Measurements from ENCODE around the gene PPP2R1B. TPM values are rescaled to one million over a fixed set of nuclear protein-coding genes. Genes with fewer than 3 reads are reported as not detected.
A peak's percentile ranks its signal among the peaks of the same experiment; 100 is the strongest.

Gene PPP2R1B
- total and polyA plus RNA-seq, 4 donors: 33.2 to 316 (median 52.5) TPM

- Histone ChIP-seq H3K4me1 (ENCODE audit: control insufficient read depth in 4 of 4, insufficient read depth in 4 of 4, low read length in 3 of 4) (peaks cover 0 to 15% (median 6%) of the 10 kb centered on the region in 4 donors), H3K27ac (ENCODE audit: low read depth in 1 of 2, low read length in 2 of 2) (no peak overlapping the region), H3K9me3 (ENCODE audit: control insufficient read depth in 4 of 4, low read length in 3 of 4) (no peaks in the 10 kb centered on the region), H3K27me3 (ENCODE audit: control insufficient read depth in 4 of 4, insufficient read depth in 4 of 4, low read length in 3 of 4) (no peaks in the 10 kb centered on the region), H3K36me3 (ENCODE audit: control insufficient read depth in 4 of 4, insufficient read depth in 3 of 4, low read depth in 1 of 4, low read length in 3 of 4) (peaks cover 8 to 69% (median 61%) of the 10 kb centered on the region in 4 donors), H3K9ac (ENCODE audit: low read depth in 1 of 2, low read length in 2 of 2) (no peak overlapping the region), H3K4me3 (ENCODE audit: low read depth in 1 of 3, low read length in 3 of 3) (no peak overlapping the region)
- WGBS: over 99% methylated on average over 2 of the region's 2 CpGs
- no peak for DNase-seq (ENCODE audit: low spot score)
- TF ChIP-seq YY1 (IDR thresholded peaks at IDR 0.05) (no peak), JUND (IDR thresholded peaks at IDR 0.05) (no peak), HNF4A (conservative IDR thresholded peaks at IDR 0.05) (no peak), ATF3 (IDR thresholded peaks at IDR 0.05) (no peak), REST (IDR thresholded peaks at IDR 0.05) (no peak), RXRA (IDR thresholded peaks at IDR 0.05) (no peak), FOXA2 (IDR thresholded peaks at IDR 0.05) (no peak)
Measured at GRCh38 chr11:111743700-111744099, 22.5 kb downstream of the PPP2R1B start.

- Histone ChIP-seq H3K9ac (ENCODE audit: low read depth in 1 of 2, low read length in 2 of 2) (no peak overlapping the region), H3K27ac (ENCODE audit: low read depth in 1 of 2, low read length in 2 of 2) (no peak overlapping the region), H3K27me3 (ENCODE audit: control insufficient read depth in 4 of 4, insufficient read depth in 4 of 4, low read length in 3 of 4) (no peaks in the 10 kb centered on the region), H3K36me3 (ENCODE audit: control insufficient read depth in 4 of 4, insufficient read depth in 3 of 4, low read depth in 1 of 4, low read length in 3 of 4) (peaks cover 5 to 54% (median 48%) of the 10 kb centered on the region in 4 donors), H3K4me3 (ENCODE audit: low read depth in 1 of 3, low read length in 3 of 3) (no peak overlapping the region), H3K9me3 (ENCODE audit: control insufficient read depth in 4 of 4, low read length in 3 of 4) (no peaks in the 10 kb centered on the region), H3K4me1 (ENCODE audit: control insufficient read depth in 4 of 4, insufficient read depth in 4 of 4, low read length in 3 of 4) (peaks cover 7 to 29% (median 21%) of the 10 kb centered on the region in 4 donors)
- 92% methylated on average over 2 of the region's 2 CpGs for WGBS
- DNase-seq (ENCODE audit: low spot score): no peak
- TF ChIP-seq GABPA (IDR thresholded peaks at IDR 0.05 in 1 of 2, conservative IDR thresholded peaks at IDR 0.05 in 1 of 2): no peak
Measured at GRCh38 chr11:111741751-111742150, 24.4 kb downstream of the PPP2R1B start.

- WGBS: 97% methylated on average over 2 of the region's 2 CpGs
- H3K4me3 ChIP-seq (ENCODE audit: low read depth in 1 of 3, low read length in 3 of 3): no peak overlapping the region
- H3K9ac ChIP-seq (ENCODE audit: low read depth in 1 of 2, low read length in 2 of 2): peak overlapping the region in 1 of 2 donors; percentile 79
- peaks cover 12 to 53% (median 36%) of the 10 kb centered on the region in 4 donors for H3K4me1 ChIP-seq (ENCODE audit: control insufficient read depth in 4 of 4, insufficient read depth in 4 of 4, low read length in 3 of 4)
- H3K9me3 ChIP-seq (ENCODE audit: control insufficient read depth in 4 of 4, low read length in 3 of 4): no peaks in the 10 kb centered on the region
- no peaks in the 10 kb centered on the region for H3K27me3 ChIP-seq (ENCODE audit: control insufficient read depth in 4 of 4, insufficient read depth in 4 of 4, low read length in 3 of 4)
- H3K36me3 ChIP-seq (ENCODE audit: control insufficient read depth in 4 of 4, insufficient read depth in 3 of 4, low read depth in 1 of 4, low read length in 3 of 4): peaks cover 2 to 37% (median 30%) of the 10 kb centered on the region in 4 donors
- DNase-seq (ENCODE audit: low spot score): no peak
- H3K27ac ChIP-seq (ENCODE audit: low read depth in 1 of 2, low read length in 2 of 2): peak overlapping the region; percentile 97 to 98
- TF ChIP-seq RAD21 (IDR thresholded peaks at IDR 0.05) (no peak), FOXA1 (IDR thresholded peaks at IDR 0.05) (no peak), RXRA (IDR thresholded peaks at IDR 0.05) (no peak), GABPA (IDR thresholded peaks at IDR 0.05 in 1 of 2, conservative IDR thresholded peaks at IDR 0.05 in 1 of 2) (no peak), FOXA2 (IDR thresholded peaks at IDR 0.05) (no peak), MAX (IDR thresholded peaks at IDR 0.05) (no peak), EGR1 (IDR thresholded peaks at IDR 0.05; ENCODE audit: low read depth in 2 of 2) (no peak), TAF1 (conservative IDR thresholded peaks at IDR 0.05) (no peak), HNF4G (IDR thresholded peaks at IDR 0.05) (no peak), ATF3 (IDR thresholded peaks at IDR 0.05) (no peak), CTCF (IDR thresholded peaks at IDR 0.05; ENCODE audit: low read depth, low read length, missing input control) (no peak), JUND (IDR thresholded peaks at IDR 0.05) (no peak), YY1 (IDR thresholded peaks at IDR 0.05) (no peak), HNF4A (conservative IDR thresholded peaks at IDR 0.05) (no peak), SP1 (IDR thresholded peaks at IDR 0.05) (no peak), NR2F2 (IDR thresholded peaks at IDR 0.05) (no peak), ZBTB33 (IDR thresholded peaks at IDR 0.05) (no peak)
Measured at GRCh38 chr11:111739299-111739698, 26.9 kb downstream of the PPP2R1B start.

All from liver (tissue), 9 donors.